HEK293 (cell line): ENCODE results near the gene KCP.

ENCODE experiments used
- BCL6B ChIP-seq: fragments of 450-650 bp; formaldehyde crosslinking; IDR thresholded peaks from 2 replicates; pipeline ENCODE4 v1.5.1; 2017; ENCODE audit warnings: missing biosample characterization, missing genetic modification characterization
- CTCF ChIP-seq: fragments of 450-650 bp; formaldehyde crosslinking; IDR thresholded peaks from 2 replicates; pipeline ENCODE4 v1.5.1; 2016; ENCODE audit warnings: missing biosample characterization, missing genetic modification characterization
- ZNF24 ChIP-seq: fragments of 450-650 bp; formaldehyde crosslinking; IDR thresholded peaks from 2 replicates; pipeline ENCODE4 v1.5.1; 2016; ENCODE audit warnings: missing biosample characterization, missing genetic modification characterization
- ZNF423 ChIP-seq: fragments of 450-650 bp; formaldehyde crosslinking; IDR thresholded peaks from 2 replicates; pipeline ENCODE4 v1.5.1; 2016; ENCODE audit warnings: missing biosample characterization, missing genetic modification characterization
- ZNF658 ChIP-seq: fragments of 450-650 bp; formaldehyde crosslinking; IDR thresholded peaks from 2 replicates; pipeline ENCODE4; 2016; ENCODE audit warnings: missing biosample characterization, missing genetic modification characterization
- ZNF791 ChIP-seq: fragments of 450-650 bp; formaldehyde crosslinking; IDR thresholded peaks from 2 replicates; pipeline ENCODE4 v1.5.1; 2016; ENCODE audit warnings: missing biosample characterization, missing genetic modification characterization

DNA sequence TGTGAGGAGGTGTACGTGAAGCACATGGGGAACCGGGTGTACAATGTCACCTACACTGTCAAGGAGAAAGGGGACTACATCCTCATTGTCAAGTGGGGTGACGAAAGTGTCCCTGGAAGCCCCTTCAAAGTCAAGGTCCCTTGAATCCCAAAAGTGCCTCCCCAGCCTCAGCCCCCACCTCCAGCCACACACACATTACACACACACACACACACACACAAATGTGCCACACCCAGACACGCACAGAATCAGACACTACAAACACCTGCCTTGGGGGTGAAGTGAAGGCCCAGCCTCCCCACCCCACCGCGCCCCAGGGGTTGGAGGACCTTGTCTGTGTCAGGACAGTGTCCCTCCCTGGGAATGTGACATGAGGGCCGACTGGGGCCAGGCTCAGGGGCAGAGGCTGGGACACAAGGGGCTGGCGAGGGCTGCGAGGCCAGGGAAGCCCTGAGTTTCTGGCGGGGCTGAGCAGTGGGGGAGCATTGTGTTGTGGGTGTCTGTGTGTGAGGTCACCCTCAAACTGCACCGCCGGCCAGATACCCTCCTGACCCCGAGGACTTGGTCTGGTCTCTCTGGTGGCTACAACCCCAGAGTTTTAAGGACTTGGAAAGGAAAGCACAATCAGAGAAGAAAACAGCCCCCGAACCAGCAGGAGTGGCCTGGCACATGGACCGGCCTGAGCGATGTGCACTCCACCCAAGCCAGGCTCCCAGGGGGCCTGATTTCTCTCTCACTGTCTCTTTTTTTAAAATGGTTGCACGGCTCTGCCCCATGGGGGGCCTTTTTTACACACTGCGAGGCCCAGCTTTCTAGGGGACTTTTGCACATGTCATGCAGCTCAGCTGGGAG is 51.9 kb downstream of the KCP start:
- TF ChIP-seq ZNF24 (tag by site-specific recombination) (no peak), ZNF423 (tag by site-specific recombination) (no peak), BCL6B (tag by site-specific recombination) (no peak), ZNF658 (tag by site-specific recombination) (no peak), CTCF (no peak), ZNF791 (tag by site-specific recombination) (no peak)
